Renal pelvis (tissue), 4 donors: Measurements from ENCODE around the gene COL2A1. TPM values are rescaled to one million over a fixed set of nuclear protein-coding genes. Genes with fewer than 3 reads are reported as not detected.

Source experiments
- DNase-seq: peaks from one replicate; pipeline ENCODE4 v3.0.0-alpha.2; 2013
- polyA plus RNA-seq, 3 donors: library from polyadenylated mRNA; unstranded; fragments of 120-200 nt; gene quantifications; one replicate each; pipeline ENCODE4 v1.2.1, GENCODE V29; 2013; ENCODE audit not compliant: insufficient read length in 3 of 3

The COL2A1 gene
- polyA plus RNA-seq, 3 donors = 33.7 to 60.3 (median 57.9) TPM

GRCh38 chr12:47991106-47992061 is 12.9 kb downstream of the COL2A1 start:
- DNase-seq = peak; percentile 31

- peak; percentile 26 for DNase-seq
Observed at GRCh38 chr12:47990351-47991105, 13.7 kb downstream of the COL2A1 start.

DNA sequence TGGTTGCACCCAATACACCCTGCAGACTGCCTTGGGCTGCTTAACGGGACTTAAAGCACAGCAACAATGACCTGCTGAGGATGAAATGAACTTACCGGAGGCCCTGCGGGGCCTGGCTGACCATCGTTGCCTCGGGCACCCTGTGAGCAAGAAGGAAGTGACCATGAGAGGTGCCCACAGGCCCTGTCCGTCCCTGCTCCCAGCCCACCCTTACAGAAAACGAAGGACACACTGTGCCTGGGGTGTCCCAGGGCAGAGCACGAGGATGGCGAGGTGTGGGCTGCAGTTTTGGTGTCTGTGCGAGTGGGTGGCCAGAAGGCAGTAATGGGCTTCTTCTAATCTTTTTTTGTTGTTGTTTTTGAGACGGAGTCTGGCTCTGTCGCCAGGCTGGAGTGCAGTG is 14.6 kb downstream of the COL2A1 start:
- DNase-seq = no peak

GRCh38 chr12:47989023-47989417 is 15.3 kb downstream of the COL2A1 start:
- no peak for DNase-seq

DNA sequence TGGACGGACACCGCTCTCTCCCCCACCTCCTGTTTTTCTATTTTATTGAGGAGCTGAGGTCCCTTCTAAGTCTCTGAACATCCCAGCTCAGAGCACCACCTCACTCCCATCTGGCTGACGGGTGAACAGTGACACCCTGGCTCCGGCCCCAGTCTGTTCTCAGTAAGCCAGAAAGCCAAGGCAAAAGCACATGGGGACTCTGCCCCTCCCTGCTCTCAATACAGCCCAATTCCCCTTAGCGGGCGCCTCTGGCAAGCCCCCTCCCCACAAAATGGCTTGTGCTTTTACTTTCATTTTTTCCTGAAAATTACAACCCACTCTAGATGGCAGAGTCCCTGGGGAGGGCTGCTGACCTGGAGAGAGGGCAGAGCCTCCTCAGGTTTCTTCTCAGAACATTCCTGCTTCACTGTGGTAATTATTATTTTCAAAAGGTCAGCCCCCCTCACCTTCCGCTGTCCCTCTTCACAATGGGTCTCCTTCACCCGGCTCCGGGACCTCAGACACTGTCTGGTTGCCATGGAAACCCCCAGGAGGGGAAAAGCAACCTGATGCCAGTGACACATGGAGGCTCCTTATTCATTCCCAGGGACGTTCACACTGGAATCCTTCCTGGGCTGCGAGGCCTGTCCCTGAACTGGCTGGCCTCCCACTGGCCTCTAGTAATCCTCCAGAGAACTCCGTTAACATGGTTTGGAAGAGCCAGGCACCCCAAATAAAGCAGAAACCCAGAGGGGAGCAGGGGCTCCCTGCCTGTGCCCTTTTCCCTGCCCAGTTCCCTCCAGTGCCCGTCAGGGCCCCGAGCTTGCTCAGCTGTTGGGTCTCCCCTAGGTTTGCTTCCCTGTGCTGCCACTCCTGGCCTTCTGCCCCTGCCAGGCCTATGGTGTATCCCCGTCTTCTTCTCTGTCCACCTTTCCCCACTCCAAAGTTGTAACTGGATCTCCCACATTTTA is 15.9 kb downstream of the COL2A1 start:
- DNase-seq = peak; percentile 88

DNA sequence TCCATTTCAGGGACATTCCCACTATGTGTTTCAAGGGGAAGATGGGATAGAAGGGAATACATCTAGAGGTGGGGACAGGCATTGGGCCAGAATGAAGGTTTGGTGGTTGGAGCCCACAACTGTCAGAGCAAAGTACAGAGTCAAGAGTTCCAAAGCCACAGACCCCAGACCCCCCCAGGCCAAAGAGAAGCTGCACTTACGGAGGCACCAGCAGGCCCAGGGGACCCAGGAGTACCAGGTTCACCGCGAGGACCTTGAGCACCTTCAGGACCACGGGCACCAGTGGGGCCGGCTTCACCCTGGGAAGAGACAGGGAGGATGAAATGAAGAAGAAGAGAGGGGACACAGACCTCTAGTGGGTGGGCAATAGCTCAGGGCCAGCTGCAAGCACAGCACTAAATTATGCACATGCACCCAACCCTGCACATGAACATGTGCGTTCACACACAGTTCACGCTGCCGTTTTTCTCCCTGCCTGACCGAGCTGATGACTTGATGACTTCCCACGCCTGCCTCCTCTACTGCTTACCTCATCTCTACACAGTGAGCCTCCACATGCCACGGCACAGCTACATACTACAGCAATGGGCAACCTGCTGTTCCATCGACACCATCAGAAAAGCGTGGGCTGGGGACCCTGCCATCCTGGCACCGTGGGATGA is 16.7 kb downstream of the COL2A1 start:
- no peak for DNase-seq

GRCh38 chr12:47986832-47987231 is 17.4 kb downstream of the COL2A1 start:
- no peak for DNase-seq

- no peak for DNase-seq
Observed at GRCh38 chr12:47986291-47986660, 18.0 kb downstream of the COL2A1 start.

GRCh38 chr12:47985596-47986290 is 18.5 kb downstream of the COL2A1 start:
- DNase-seq = no peak

DNA sequence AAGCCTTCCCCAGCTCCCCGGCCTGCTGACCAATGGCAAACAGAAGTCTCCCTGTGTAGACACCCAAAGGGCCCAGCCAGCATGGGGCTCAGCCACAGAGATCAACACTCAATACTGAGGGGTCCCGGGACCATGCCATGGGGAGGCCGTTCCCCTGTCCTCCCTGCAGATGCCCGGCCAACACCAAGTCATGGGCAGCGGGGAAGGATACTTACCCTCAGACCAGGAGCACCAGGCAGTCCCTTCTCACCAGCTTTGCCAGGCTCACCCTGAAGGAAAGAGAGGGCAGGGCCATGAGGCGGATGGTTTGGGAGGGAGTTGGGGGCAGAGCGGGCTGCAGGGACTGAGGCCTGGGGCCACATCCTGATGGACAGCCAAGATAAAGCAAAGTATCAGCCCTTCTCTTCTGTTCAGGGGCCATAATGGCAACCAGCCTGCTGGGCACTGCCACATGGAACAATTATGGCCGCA is 19.9 kb downstream of the COL2A1 start:
- DNase-seq = no peak

DNA sequence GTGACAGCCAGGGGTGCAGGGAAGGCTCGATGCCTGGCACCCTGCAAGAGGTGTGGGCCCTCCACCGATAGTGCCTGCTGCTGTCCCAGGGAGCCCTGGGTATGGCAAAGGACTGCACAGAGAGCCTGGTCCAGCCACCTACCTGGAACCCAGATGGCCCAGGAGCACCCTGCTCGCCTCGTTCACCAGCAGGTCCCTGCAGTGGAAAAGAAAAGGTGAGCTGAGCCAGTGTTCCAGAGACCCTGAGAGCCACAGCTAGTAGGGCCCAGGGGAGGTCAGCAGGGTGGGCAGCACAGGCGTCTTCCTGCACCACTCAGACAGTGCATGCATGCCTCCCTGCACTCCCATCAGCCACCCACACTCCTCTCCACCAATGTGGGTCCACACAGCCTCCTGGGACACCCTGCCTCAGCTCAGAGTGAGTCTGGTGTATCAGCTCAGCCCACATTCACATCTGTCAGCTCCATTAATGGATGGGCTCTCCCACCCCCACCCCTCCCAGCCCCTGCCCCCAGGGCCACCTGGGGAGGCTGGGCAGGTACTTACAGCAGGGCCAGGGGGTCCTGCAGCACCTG is 20.6 kb downstream of the COL2A1 start:
- DNase-seq = no peak

GRCh38 chr12:47982770-47983169 is 21.5 kb downstream of the COL2A1 start:
- DNase-seq = no peak

DNA sequence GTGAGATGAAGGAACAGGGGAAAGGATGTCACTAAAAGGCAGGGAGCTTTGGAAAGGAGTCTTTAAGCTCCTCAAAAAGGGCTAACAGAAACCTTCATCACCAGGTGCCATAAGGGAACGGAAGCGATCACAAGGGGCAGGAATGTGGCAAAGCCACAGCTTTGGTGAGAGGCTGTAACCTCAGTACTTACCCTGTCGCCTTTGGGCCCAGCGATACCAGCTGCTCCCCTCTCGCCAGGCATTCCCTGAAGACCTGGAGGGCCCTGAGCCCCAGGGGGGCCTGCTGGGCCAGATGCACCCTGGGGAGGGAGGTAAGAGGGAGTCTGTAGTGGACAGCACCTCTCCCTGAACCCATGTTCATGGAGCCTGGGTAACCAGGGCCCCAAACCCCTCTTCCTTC is 22.0 kb downstream of the COL2A1 start:
- DNase-seq = no peak

- DNase-seq = no peak
Observed at GRCh38 chr12:47981496-47982260, 22.6 kb downstream of the COL2A1 start.

GRCh38 chr12:47980779-47981495 is 23.3 kb downstream of the COL2A1 start:
- DNase-seq = no peak

- DNase-seq = no peak
Observed at GRCh38 chr12:47980197-47980596, 24.1 kb downstream of the COL2A1 start.

DNA sequence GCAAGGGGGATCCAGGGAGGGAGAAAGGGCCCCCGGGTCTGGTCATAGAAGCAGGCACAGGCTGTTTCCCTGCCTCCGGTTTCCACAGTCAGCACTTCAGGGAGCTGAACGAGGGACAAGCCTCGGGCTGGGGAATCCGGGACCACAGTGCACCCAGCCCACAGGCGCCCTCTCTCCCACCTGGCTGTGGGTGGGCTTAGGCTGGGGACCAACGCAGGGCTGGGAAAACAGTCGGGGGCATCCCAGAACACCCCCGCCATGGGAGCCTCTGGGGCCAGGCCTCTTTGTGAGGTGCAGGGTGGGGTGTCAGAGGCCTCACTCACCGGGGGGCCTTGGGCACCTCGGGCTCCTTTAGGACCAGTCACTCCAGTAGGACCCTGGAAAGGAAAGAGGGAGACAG is 24.6 kb downstream of the COL2A1 start:
- DNase-seq = no peak

DNA sequence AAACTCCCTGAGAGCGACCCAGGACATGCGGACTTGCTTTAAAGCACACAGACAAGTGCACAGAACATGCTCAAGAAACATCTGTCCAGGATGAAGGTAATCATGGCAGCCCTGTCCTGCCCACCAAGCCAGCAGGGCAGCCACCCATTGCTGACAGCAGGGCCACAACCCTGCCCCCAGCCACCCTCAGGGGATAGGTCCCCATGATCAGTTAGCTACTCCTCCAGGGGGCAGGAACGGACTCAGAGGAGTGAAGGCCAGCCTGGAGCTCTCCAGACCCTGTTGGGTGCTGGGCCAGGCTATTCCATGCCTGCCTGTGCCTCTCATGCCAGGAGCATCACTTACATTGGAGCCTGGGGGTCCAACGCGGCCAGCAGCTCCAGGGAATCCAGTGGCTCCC is 25.1 kb downstream of the COL2A1 start:
- no peak for DNase-seq

DNA sequence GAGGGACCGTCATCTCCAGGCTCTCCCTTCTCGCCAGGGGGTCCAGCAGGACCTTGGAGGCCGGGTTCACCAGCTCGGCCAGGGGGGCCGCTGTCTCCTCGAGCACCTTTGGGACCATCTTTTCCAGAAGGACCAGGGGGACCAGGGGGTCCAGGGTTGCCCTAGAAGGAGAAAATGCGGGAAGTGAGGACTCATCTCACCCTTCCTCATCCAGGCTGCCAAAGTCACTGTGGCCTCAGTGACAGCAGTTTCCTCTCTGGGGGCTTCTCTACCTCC is 25.7 kb downstream of the COL2A1 start:
- DNase-seq = no peak
